ENCODE measurements around the gene NFIX.

Gene NFIX

DNA sequence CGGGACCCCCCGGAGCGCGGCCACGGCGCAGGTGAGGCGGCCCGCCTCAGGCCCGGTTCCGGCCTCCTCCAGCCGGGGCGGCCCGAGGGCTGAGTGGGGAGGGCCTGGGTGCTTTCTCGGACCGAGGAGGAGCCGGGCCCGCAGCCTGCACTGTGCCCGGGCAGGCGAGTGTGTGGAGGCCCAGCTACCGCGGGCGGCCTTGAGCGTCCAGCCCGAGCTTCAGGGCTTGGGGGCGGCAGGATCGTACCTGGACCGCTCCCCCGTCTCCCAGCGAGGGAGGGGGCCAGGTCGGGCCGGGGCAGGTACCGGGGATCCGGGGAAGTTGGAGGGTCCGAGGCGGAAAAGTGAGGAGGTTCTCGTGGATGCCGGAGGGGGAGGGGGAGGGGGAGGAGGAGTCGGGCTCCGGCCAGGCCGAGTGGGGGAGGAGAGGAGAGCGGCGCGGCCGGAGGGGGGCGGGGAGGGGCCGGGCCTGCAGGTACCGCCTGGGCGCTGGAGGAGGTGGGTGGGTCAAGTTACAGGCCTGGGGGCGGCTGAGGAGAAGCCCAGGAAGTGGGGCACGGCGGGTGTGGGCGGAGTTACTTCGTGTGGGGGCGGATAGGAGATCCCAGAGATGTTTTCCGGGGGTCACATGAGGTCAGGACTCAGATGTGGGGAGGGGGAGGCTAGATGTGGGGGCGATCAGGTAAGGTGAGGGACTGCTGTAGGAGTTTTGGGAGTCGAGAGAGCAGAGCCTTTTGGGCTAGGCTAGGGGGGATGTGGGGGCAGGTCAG, 123.3 kb downstream of the NFIX start:
- TF ChIP-seq, protein P1, sequence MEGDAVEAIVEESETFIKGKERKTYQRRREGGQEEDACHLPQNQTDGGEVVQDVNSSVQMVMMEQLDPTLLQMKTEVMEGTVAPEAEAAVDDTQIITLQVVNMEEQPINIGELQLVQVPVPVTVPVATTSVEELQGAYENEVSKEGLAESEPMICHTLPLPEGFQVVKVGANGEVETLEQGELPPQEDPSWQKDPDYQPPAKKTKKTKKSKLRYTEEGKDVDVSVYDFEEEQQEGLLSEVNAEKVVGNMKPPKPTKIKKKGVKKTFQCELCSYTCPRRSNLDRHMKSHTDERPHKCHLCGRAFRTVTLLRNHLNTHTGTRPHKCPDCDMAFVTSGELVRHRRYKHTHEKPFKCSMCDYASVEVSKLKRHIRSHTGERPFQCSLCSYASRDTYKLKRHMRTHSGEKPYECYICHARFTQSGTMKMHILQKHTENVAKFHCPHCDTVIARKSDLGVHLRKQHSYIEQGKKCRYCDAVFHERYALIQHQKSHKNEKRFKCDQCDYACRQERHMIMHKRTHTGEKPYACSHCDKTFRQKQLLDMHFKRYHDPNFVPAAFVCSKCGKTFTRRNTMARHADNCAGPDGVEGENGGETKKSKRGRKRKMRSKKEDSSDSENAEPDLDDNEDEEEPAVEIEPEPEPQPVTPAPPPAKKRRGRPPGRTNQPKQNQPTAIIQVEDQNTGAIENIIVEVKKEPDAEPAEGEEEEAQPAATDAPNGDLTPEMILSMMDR (IDR thresholded peaks at IDR 0.05; ENCODE audit: low read depth, low read length), result no peak
- no peak for TF ChIP-seq EZH2phosphoT487 (IDR thresholded peaks at IDR 0.05; ENCODE audit: low read depth)
- Histone ChIP-seq H3K4me1 (ENCODE audit: low read length) (peaks cover 16% of the 10 kb centered on the region), H2AFZ (ENCODE audit: low read depth, low read length) (no peak overlapping the region), H3K9me3 (ENCODE audit: insufficient read depth, low read length) (no peaks in the 10 kb centered on the region), H3K79me2 (ENCODE audit: low read length) (peaks cover 76% of the 10 kb centered on the region), H3K27me3 (ENCODE audit: low read depth, low read length) (no peaks in the 10 kb centered on the region), H3K36me3 (replicated peaks; ENCODE audit: low read depth, low read length) (peaks cover 7% of the 10 kb centered on the region), H3K4me3 (ENCODE audit: low read length) (peak overlapping the region; percentile 96), H4K20me1 (ENCODE audit: insufficient read depth, low read length) (peaks cover 45% of the 10 kb centered on the region), H3K9ac (ENCODE audit: low read length) (peak overlapping the region; percentile 99), H3K4me2 (ENCODE audit: low read length) (peak overlapping the region; percentile 78), H3K27ac (ENCODE audit: low read length) (peak overlapping the region; percentile 72)

DNA sequence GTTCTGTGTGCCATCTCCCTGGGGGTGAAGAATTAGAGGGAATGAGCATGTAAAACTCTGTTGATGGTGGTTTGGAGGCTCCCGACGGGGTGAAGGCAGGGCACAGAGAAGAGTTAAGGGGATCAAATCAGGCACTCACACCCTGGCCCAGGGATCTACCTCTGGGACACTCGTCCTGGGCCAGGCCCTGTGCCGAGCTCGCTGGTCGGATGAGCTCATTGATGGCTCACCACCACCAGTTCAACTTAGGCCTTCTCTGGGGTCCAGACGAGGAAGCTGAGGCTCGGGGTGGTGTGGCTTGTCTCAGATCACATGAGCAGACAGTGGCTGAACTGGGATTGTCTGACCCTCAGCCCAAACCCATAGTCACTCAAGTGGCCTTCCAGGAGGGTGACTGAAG, 124.4 kb downstream of the NFIX start:
- Histone ChIP-seq H3K27ac (ENCODE audit: low read length) (no peak overlapping the region), H2AFZ (ENCODE audit: low read depth, low read length) (no peak overlapping the region), H3K4me2 (ENCODE audit: low read length) (peak overlapping the region; percentile 78), H3K9me3 (ENCODE audit: insufficient read depth, low read length) (no peaks in the 10 kb centered on the region), H3K4me1 (ENCODE audit: low read length) (peaks cover 16% of the 10 kb centered on the region), H4K20me1 (ENCODE audit: insufficient read depth, low read length) (peaks cover 50% of the 10 kb centered on the region), H3K4me3 (ENCODE audit: low read length) (peak overlapping the region; percentile 96), H3K36me3 (replicated peaks; ENCODE audit: low read depth, low read length) (peaks cover 7% of the 10 kb centered on the region), H3K79me2 (ENCODE audit: low read length) (peaks cover 86% of the 10 kb centered on the region), H3K9ac (ENCODE audit: low read length) (peak overlapping the region; percentile 99), H3K27me3 (ENCODE audit: low read depth, low read length) (no peaks in the 10 kb centered on the region)
- no peak for TF ChIP-seq EZH2phosphoT487 (IDR thresholded peaks at IDR 0.05; ENCODE audit: low read depth)
- TF ChIP-seq, protein P1 (IDR thresholded peaks at IDR 0.05; ENCODE audit: low read depth, low read length), result no peak

- H3K4me2 ChIP-seq (ENCODE audit: low read length), result peak overlapping the region; percentile 78; the same call in 1 of the 2 replicates
- H3K9me3 ChIP-seq (ENCODE audit: insufficient read depth, low read length), result no peaks in the 10 kb centered on the region
- TF ChIP-seq EZH2phosphoT487 (IDR thresholded peaks at IDR 0.05; ENCODE audit: low read depth), result no peak
- TF ChIP-seq, protein P1 (IDR thresholded peaks at IDR 0.05; ENCODE audit: low read depth, low read length), result no peak
- no peaks in the 10 kb centered on the region for H3K27me3 ChIP-seq (ENCODE audit: low read depth, low read length)
- peaks cover 16% of the 10 kb centered on the region for H3K4me1 ChIP-seq (ENCODE audit: low read length)
- H3K9ac ChIP-seq (ENCODE audit: low read length), result no peak overlapping the region
- H3K27ac ChIP-seq (ENCODE audit: low read length), result no peak overlapping the region
- H2AFZ ChIP-seq (ENCODE audit: low read depth, low read length), result no peak overlapping the region
- H3K79me2 ChIP-seq (ENCODE audit: low read length), result peaks cover 86% of the 10 kb centered on the region
- no peak overlapping the region for H3K4me3 ChIP-seq (ENCODE audit: low read length)
- peaks cover 7% of the 10 kb centered on the region for H3K36me3 ChIP-seq (replicated peaks; ENCODE audit: low read depth, low read length)
- H4K20me1 ChIP-seq (ENCODE audit: insufficient read depth, low read length), result peaks cover 53% of the 10 kb centered on the region
These were observed 124.8 kb downstream of the NFIX start for GRCh38 chr19:13120031-13120430.

- Histone ChIP-seq H3K27me3 (ENCODE audit: low read depth, low read length) (no peaks in the 10 kb centered on the region), H3K9me3 (ENCODE audit: insufficient read depth, low read length) (no peaks in the 10 kb centered on the region), H3K36me3 (replicated peaks; ENCODE audit: low read depth, low read length) (peaks cover 7% of the 10 kb centered on the region), H2AFZ (ENCODE audit: low read depth, low read length) (no peak overlapping the region), H3K27ac (ENCODE audit: low read length) (no peak overlapping the region), H3K9ac (ENCODE audit: low read length) (no peak overlapping the region), H3K4me2 (ENCODE audit: low read length) (no peak overlapping the region), H4K20me1 (ENCODE audit: insufficient read depth, low read length) (peaks cover 55% of the 10 kb centered on the region), H3K4me3 (ENCODE audit: low read length) (no peak overlapping the region), H3K79me2 (ENCODE audit: low read length) (peaks cover 85% of the 10 kb centered on the region), H3K4me1 (ENCODE audit: low read length) (peaks cover 10% of the 10 kb centered on the region)
- no peak for TF ChIP-seq EZH2phosphoT487 (IDR thresholded peaks at IDR 0.05; ENCODE audit: low read depth)
- TF ChIP-seq, protein P1 (IDR thresholded peaks at IDR 0.05; ENCODE audit: low read depth, low read length), result no peak
These were observed 125.5 kb downstream of the NFIX start for GRCh38 chr19:13120817-13121216.

All from OCI-LY3 (cell line).